Measurements from ENCODE around the gene SLC9A1.
A peak's percentile ranks its signal among the peaks of the same experiment; 100 is the strongest.

Gene SLC9A1

DNA sequence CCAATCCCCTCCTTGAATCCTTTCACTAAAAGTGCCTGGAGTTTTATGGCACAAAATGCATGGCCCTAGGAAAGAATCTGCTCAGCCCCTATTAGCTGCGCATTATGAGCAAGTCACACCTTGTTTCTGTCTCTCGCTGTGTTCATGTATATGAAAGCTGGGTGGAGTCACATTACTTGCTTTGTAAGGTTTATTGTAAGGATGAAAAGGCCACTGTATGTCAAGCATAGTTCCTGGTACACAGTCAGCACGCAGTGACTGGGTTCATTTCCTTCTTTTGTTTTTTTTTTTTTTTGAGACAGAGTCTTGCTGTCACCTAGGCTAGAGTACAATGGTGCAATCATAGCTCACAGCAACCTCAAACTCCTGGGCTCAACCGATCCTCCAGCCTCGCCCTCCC, 6.7 kb upstream of the SLC9A1 start:
- H3K4me3 ChIP-seq (ENCODE audit: low read depth, low read length) = no peak overlapping the region

DNA sequence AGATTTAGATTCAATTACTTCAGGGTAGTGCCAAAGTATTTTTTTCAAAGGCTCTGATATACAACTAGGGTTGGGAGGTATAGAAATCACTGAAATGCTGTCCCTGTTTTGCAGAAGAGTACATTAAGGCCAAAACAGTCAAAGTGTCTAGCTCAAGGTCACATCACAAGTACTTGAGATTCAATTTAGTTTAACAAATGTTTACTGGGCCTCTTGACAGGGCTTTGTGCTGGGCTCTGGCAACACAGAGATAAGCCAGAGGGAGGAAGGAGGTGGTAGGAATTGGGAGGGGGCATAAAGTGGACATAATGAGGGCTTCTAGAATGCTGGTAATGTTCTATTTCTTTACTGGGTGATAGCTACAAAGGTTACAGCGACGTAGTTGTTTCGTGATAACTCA, 2.3 kb upstream of the SLC9A1 start:
- no peak overlapping the region for H3K4me3 ChIP-seq (ENCODE audit: low read depth, low read length)
- TF ChIP-seq, protein P1, sequence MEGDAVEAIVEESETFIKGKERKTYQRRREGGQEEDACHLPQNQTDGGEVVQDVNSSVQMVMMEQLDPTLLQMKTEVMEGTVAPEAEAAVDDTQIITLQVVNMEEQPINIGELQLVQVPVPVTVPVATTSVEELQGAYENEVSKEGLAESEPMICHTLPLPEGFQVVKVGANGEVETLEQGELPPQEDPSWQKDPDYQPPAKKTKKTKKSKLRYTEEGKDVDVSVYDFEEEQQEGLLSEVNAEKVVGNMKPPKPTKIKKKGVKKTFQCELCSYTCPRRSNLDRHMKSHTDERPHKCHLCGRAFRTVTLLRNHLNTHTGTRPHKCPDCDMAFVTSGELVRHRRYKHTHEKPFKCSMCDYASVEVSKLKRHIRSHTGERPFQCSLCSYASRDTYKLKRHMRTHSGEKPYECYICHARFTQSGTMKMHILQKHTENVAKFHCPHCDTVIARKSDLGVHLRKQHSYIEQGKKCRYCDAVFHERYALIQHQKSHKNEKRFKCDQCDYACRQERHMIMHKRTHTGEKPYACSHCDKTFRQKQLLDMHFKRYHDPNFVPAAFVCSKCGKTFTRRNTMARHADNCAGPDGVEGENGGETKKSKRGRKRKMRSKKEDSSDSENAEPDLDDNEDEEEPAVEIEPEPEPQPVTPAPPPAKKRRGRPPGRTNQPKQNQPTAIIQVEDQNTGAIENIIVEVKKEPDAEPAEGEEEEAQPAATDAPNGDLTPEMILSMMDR (IDR thresholded peaks at IDR 0.05; ENCODE audit: borderline replicate concordance, insufficient read depth, low read depth, low read length) = no peak

More for the DNA sequence above, 6.7 kb upstream of the SLC9A1 start:
- TF ChIP-seq, protein P1 (IDR thresholded peaks at IDR 0.05; ENCODE audit: borderline replicate concordance, insufficient read depth, low read depth, low read length) = no peak

DNA sequence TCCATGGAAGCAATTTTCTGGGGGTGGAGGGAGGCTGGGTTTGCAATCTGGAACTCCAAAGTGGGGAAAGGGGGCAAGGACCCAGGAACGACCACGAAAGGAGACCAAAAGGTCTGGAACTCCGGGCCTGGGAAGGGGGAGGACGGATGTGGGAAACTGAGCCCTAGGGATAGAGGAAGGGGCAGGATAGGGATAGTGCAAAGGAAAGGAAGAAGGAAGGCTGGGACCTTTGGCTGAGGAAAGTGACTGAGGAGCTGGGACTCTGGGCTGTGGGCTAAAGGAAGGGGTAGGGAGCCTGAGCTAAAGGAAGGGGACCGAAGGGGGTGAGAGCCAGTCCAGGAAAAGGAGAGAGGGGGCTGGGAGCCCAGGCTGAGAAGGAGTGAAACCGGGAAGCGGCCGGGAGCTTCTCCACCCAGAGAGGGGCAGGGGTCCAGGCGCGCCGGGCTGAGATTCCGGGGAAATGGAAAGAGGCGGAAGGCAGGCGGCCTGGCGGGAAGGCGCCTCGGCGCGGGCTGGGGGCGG, 395 bp downstream of the SLC9A1 start:
- peak overlapping the region; percentile 80 for H3K4me3 ChIP-seq (ENCODE audit: low read depth, low read length)
- TF ChIP-seq, protein P1 (IDR thresholded peaks at IDR 0.05; ENCODE audit: borderline replicate concordance, insufficient read depth, low read depth, low read length) = no peak

DNA sequence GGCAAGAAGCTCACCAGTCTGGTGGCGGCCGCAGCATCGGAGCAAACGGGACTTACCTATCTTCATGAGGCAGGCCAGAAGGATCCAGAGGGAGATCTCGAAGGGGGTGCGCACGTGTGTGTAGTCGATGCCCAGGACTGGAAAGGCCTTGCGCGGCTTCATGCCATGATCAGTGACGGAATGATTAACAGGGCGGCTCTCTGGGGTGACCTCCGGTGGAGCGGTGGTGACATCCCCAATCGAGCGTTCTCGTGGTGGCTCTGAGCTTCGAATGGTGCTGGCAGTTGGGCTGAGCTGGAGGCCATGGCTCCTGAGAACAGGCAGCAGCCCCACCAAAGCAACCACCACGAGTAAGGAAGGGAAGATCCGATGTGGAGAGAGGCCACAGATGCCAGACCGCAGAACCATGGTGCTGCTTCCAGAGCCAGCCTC, 982 bp downstream of the SLC9A1 start:
- peak overlapping the region; percentile 80 for H3K4me3 ChIP-seq (ENCODE audit: low read depth, low read length)
- TF ChIP-seq, protein P1 (IDR thresholded peaks at IDR 0.05; ENCODE audit: borderline replicate concordance, insufficient read depth, low read depth, low read length) = no peak

DNA sequence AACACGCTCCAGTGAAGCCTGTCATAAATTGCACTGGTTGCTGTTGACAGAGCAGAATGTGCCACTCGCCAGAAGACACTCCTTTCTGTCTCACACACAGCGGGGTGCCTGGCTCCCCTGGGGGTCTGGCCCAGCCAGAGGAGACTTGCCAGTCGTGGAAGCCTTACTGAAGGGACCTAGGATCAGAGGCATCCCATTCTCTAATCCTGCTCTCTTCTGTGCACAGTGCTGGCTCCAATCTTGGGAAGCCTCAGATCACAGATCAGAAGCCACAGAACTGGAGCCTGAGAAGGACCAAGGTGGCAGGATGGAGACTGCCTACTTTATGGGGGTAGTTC, 1.4 kb downstream of the SLC9A1 start:
- H3K4me3 ChIP-seq (ENCODE audit: low read depth, low read length) = peak overlapping the region; percentile 80
- TF ChIP-seq, protein P1 (IDR thresholded peaks at IDR 0.05; ENCODE audit: borderline replicate concordance, insufficient read depth, low read depth, low read length) = no peak

DNA sequence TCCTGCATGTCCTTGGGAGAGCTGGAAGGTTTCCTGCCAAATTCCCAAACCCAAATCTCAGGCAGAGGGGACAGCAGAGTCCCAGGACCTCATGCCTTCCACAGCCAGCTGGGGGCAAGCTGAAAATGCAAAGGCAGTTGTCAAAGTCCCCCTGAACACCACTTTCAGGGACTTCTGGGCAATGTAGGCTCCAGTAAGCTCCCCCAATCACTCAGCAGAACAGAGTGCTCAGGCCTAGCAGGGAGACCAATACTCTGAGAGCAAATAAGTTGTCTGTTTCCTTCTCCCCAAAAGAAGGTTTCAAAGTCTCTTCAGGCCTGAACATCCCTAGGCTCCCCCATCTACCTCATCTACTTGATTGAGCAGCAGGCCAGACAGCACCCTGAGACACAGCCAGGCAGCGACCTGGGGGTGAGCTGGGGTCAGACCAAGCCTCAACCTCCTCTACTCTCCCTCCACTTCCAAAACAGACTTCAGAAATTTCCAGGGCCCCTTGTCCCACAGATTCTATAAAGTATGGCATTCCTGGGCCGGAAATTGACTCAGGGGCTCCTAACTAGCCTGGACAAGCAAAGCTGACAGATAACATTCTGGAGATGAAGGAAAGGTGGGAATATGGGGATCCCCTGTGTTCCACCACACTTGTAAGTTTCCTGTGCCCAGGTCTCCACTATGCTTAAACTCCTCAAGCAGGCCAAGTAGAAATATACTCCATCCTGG, 1.9 kb downstream of the SLC9A1 start:
- TF ChIP-seq, protein P1 (IDR thresholded peaks at IDR 0.05; ENCODE audit: borderline replicate concordance, insufficient read depth, low read depth, low read length) = no peak
- peak overlapping the region; percentile 80 for H3K4me3 ChIP-seq (ENCODE audit: low read depth, low read length)
